ENCODE data around the gene DCUN1D1.
A peak's percentile ranks its signal among the peaks of the same experiment; 100 is the strongest.

Gene DCUN1D1

DNA sequence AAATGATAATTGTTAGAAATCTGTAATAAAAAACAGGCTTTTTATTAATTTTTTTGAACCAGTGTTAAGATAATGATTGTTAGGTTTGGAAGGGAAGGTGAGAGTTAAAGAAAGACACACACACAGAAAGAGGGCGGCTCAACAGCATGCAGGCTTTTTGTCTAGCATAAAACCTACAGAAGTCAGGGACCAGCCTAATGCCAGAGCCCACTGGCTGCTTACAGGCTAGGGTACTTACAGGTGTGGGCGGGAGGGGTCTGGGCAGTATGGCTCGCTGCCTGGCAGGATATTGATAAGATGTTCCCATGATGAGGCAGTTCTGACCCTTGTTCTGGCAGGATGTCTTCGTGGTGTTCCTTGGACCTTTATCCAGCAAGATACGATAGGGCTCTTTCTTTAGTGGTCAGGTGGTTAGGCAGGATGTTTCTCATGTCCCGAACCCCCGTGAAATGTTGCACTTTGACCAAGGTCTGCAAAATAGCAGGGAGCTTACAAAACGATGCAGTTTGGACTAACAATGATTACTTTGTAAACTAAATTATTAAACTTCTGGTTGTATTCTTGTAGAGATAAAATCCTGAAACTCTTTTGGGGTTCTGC is 84.7 kb downstream of the DCUN1D1 start:
- TF ChIP-seq, protein P1, sequence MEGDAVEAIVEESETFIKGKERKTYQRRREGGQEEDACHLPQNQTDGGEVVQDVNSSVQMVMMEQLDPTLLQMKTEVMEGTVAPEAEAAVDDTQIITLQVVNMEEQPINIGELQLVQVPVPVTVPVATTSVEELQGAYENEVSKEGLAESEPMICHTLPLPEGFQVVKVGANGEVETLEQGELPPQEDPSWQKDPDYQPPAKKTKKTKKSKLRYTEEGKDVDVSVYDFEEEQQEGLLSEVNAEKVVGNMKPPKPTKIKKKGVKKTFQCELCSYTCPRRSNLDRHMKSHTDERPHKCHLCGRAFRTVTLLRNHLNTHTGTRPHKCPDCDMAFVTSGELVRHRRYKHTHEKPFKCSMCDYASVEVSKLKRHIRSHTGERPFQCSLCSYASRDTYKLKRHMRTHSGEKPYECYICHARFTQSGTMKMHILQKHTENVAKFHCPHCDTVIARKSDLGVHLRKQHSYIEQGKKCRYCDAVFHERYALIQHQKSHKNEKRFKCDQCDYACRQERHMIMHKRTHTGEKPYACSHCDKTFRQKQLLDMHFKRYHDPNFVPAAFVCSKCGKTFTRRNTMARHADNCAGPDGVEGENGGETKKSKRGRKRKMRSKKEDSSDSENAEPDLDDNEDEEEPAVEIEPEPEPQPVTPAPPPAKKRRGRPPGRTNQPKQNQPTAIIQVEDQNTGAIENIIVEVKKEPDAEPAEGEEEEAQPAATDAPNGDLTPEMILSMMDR (IDR thresholded peaks at IDR 0.05): no peak
- H3K4me3 ChIP-seq (ENCODE audit: low read depth in 1 of 2, low read length in 1 of 2): no peak overlapping the region
- peaks cover 97% of the 10 kb centered on the region for H3K36me3 ChIP-seq

DNA sequence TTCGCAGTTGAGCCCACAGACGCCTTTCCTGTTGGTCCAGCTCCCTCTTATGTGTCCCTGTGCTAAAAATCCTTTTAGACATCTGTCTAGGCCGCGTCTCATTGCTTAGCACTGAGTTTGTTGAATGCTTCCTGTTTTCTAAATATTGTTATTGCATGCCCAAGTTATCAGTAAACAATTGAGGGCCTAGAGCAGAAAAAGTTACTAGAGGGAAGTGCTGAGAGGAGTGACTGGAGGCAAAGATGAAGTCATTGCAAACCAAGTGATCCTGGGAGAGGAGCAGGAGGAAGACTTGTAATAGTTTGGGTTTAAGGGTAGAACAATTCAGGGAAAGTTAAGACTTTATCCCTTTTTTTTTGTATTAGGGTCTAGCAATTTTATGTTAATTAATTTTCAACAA is 88.1 kb downstream of the DCUN1D1 start:
- peak overlapping the region; percentile 37 for H3K27ac ChIP-seq

More for the DNA sequence above, 84.7 kb downstream of the DCUN1D1 start:
- H3K4me1 ChIP-seq (ENCODE audit: control insufficient read depth in 1 of 2, insufficient read depth in 1 of 2, low read depth in 1 of 2, low read length in 1 of 2): no peaks in the 10 kb centered on the region
- H3K27me3 ChIP-seq: no peaks in the 10 kb centered on the region
- H3K27ac ChIP-seq: no peak overlapping the region
- no peaks in the 10 kb centered on the region for H3K9me3 ChIP-seq

DNA sequence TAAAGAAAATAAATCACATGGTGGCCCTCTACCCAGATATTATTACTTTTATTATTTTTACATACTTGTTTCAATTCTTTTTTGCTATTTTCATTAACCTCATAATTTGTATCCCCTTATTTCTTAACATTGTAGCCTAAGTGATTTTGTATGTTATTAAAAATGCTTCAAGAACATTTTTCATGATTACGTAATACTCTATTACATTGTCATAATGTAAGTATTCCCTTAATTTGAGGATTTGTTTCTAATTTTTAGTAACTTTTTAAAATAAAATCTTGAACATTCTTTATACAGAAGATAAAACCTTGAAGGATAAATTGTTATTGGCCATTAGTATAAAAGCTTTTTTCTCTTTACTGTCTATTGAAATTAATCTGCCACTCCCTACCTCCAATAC is 89.0 kb downstream of the DCUN1D1 start:
- Histone ChIP-seq H3K27ac (no peak overlapping the region), H3K4me1 (ENCODE audit: control insufficient read depth in 1 of 2, insufficient read depth in 1 of 2, low read depth in 1 of 2, low read length in 1 of 2) (no peaks in the 10 kb centered on the region), H3K9me3 (no peaks in the 10 kb centered on the region), H3K36me3 (peaks cover 95% of the 10 kb centered on the region), H3K4me3 (ENCODE audit: low read depth in 1 of 2, low read length in 1 of 2) (no peak overlapping the region), H3K27me3 (no peaks in the 10 kb centered on the region)
- TF ChIP-seq, protein P1 (IDR thresholded peaks at IDR 0.05): no peak

More for the DNA sequence above, 88.1 kb downstream of the DCUN1D1 start:
- peaks cover 95% of the 10 kb centered on the region for H3K36me3 ChIP-seq
- no peaks in the 10 kb centered on the region for H3K4me1 ChIP-seq (ENCODE audit: control insufficient read depth in 1 of 2, insufficient read depth in 1 of 2, low read depth in 1 of 2, low read length in 1 of 2)
- no peak overlapping the region for H3K4me3 ChIP-seq (ENCODE audit: low read depth in 1 of 2, low read length in 1 of 2)
- H3K27me3 ChIP-seq: no peaks in the 10 kb centered on the region
- H3K9me3 ChIP-seq: no peaks in the 10 kb centered on the region
- TF ChIP-seq, protein P1 (IDR thresholded peaks at IDR 0.05): no peak

DNA sequence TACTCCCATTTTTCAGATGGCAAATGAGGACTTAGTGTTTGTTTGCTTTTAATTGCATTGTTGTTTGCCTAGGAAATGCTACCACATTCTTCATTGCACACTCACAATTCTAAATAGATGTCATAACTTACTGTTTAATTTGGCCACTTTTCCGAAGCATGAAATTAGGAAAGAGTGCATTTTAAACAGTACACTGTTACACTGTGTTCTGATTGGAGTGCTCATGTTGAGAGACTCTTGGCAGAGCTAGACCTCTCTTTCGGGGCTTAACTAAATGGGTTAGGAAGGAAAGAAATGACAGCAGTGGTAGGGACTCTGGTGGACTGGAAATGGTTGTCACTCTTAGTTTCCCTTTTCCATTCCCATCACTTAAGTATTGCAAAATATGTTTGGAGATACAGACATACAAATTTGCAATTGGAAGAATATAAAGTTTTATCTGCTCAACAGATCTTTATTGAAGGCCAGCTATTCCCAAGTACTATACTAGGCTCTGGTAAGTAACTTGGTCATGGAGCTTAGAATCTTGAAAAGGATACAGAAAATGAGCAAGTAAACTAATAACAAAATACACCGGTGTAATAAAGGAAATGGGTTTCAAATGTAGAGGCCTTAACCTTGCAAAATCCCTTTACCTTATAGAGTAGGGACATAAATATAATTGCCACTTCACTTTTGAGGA is 90.2 kb downstream of the DCUN1D1 start:
- Histone ChIP-seq H3K4me1 (ENCODE audit: control insufficient read depth in 1 of 2, insufficient read depth in 1 of 2, low read depth in 1 of 2, low read length in 1 of 2) (no peaks in the 10 kb centered on the region), H3K9me3 (no peaks in the 10 kb centered on the region), H3K4me3 (ENCODE audit: low read depth in 1 of 2, low read length in 1 of 2) (no peak overlapping the region), H3K27me3 (no peaks in the 10 kb centered on the region), H3K27ac (no peak overlapping the region), H3K36me3 (peaks cover 95% of the 10 kb centered on the region)
- TF ChIP-seq, protein P1 (IDR thresholded peaks at IDR 0.05): no peak

Data from neutrophil (primary cell).